GM23338 (cell line): ENCODE measurements around the gene ZNF783. TPM values are rescaled to one million over a fixed set of nuclear protein-coding genes. Genes with fewer than 3 reads are reported as not detected.
"Not testable (repeated sequence)": the region's sequence is repeated elsewhere in the genome, so short reads cannot be mapped to it uniquely, and the experiment has no call there.

Source experiments
- ATAC-seq: fragments of 200-7000 bp; cut with Tn5 transposase; 3 replicates; pipeline ENCODE4 v1.9.1; 2020
- DNase-seq: peaks from one replicate; pipeline ENCODE4 v3.0.0-alpha.2; 2015; ENCODE audit warnings: low spot score
- H2AFZ ChIP-seq: fragments of 200-600 bp; sonication (generic); 2 replicates; pipeline ENCODE4 v1.8.0; 2016; ENCODE audit warnings: antibody characterized with exemption, mild to moderate bottlenecking, moderate library complexity
- H3F3A ChIP-seq: fragments of 200-600 bp; sonication (generic); replicated peaks from 2 replicates; pipeline ENCODE4 v1.8.0; 2017; ENCODE audit warnings: antibody characterized with exemption, mixed run types, low read depth
- H3K27ac ChIP-seq: fragments of 200-600 bp; sonication (generic); 2 replicates; pipeline ENCODE4 v1.6.1; 2016; ENCODE audit warnings: low read depth
- H3K27me3 ChIP-seq: fragments of 200-600 bp; sonication (generic); 2 replicates; pipeline ENCODE4 v1.8.0; 2016; ENCODE audit warnings: mild to moderate bottlenecking, mixed run types, moderate library complexity; ENCODE audit not compliant: insufficient read depth
- H3K36me3 ChIP-seq: fragments of 200-600 bp; sonication (generic); 2 replicates; pipeline ENCODE4 v1.8.0; 2016; ENCODE audit warnings: mild to moderate bottlenecking; ENCODE audit not compliant: insufficient read depth
- H3K4me1 ChIP-seq: fragments of 200-600 bp; sonication (generic); 2 replicates; pipeline ENCODE4 v1.8.0; 2016; ENCODE audit warnings: mild to moderate bottlenecking, moderate library complexity; ENCODE audit not compliant: insufficient read depth
- H3K4me2 ChIP-seq: fragments of 200-600 bp; sonication (generic); 2 replicates; pipeline ENCODE4 v1.7.1; 2017; ENCODE audit warnings: mixed run types
- H3K4me3 ChIP-seq: fragments of 200-600 bp; sonication (generic); 2 replicates; pipeline ENCODE4 v1.6.1; 2016; ENCODE audit warnings: mixed run types
- H3K79me2 ChIP-seq: fragments of 200-600 bp; sonication (generic); replicated peaks from 2 replicates; pipeline ENCODE4 v1.8.0; 2017; ENCODE audit warnings: mild to moderate bottlenecking; ENCODE audit not compliant: insufficient read depth
- H3K9me2 ChIP-seq: fragments of 200-600 bp; sonication (generic); 2 replicates; pipeline ENCODE4 v1.8.0; 2017; ENCODE audit not compliant: insufficient read depth
- H4K20me1 ChIP-seq: fragments of 200-600 bp; sonication (generic); replicated peaks from 2 replicates; pipeline ENCODE4 v1.8.0; 2017; ENCODE audit warnings: mild to moderate bottlenecking; ENCODE audit not compliant: insufficient read depth
- H3K27ac Mint-ChIP-seq: 2 replicates; pipeline ENCODE4 v1.8.0; 2020; ENCODE audit warnings: inconsistent platforms, mild to moderate bottlenecking, moderate library complexity, mixed read lengths
- H3K27me3 Mint-ChIP-seq: 3 replicates; pipeline ENCODE4 v1.8.0; 2022; ENCODE audit warnings: low read depth, mild to moderate bottlenecking, moderate library complexity, mixed read lengths, inconsistent platforms; ENCODE audit not compliant: insufficient read depth, poor library complexity
- H3K36me3 Mint-ChIP-seq: 3 replicates; pipeline ENCODE4 v1.8.0; 2021; ENCODE audit warnings: low read depth, mild to moderate bottlenecking, inconsistent platforms, moderate library complexity, mixed read lengths
- H3K4me1 Mint-ChIP-seq: 3 replicates; pipeline ENCODE4 v1.8.0; 2020; ENCODE audit warnings: mild to moderate bottlenecking, inconsistent platforms, mixed read lengths
- H3K4me3 Mint-ChIP-seq: 3 replicates; pipeline ENCODE4 v1.8.0; 2021; ENCODE audit warnings: moderate library complexity, mild to moderate bottlenecking, inconsistent platforms, mixed read lengths
- H3K9me3 Mint-ChIP-seq: 3 replicates; pipeline ENCODE4 v1.8.0; 2020; ENCODE audit warnings: moderate library complexity, mild to moderate bottlenecking, inconsistent platforms, mixed read lengths
- EZH2 ChIP-seq: fragments of 200-600 bp; sonication (generic); IDR thresholded peaks from one replicate; pipeline ENCODE4 v1.8.0; 2017; ENCODE audit warnings: antibody characterized with exemption, mild to moderate bottlenecking, low read depth; ENCODE audit not compliant: unreplicated experiment
- POLR2AphosphoS5 ChIP-seq: IDR thresholded peaks from 2 replicates; pipeline ENCODE4 v1.6.1; 2016; ENCODE audit warnings: antibody characterized with exemption, low read depth
- ZNF114 ChIP-seq: fragments of 250-450 bp; sonication (Bioruptor Pico); IDR thresholded peaks from 2 replicates; pipeline ENCODE4 v1.5.0; 2020; ENCODE audit warnings: mild to moderate bottlenecking, moderate library complexity
- ZNF331 ChIP-seq: fragments of 250-450 bp; sonication (Bioruptor Pico); IDR thresholded peaks from 2 replicates; pipeline ENCODE4 v1.5.0; 2020; ENCODE audit warnings: low read depth, mild to moderate bottlenecking, moderate library complexity
- polyA plus RNA-seq: library from polyadenylated mRNA; unstranded; fragments of >200 nt; fragmentation: Nextera tagmentation; extraction: Ambion mirVana; gene quantifications from 2 replicates; pipeline ENCODE4 v1.2.1, GENCODE V29; 2016
- total RNA-seq: library from RNA; depleted of rRNA; stranded (reverse); fragments of >200 nt; shearing (Covaris generic); gene quantifications from 2 replicates; pipeline ENCODE4 v1.2.3, GENCODE V29; 2014
- TF ChIP-seq, protein P1 (sequence below): IDR thresholded peaks from 2 replicates; pipeline ENCODE4 v1.6.1; 2016; ENCODE audit warnings: antibody characterized with exemption
- TF ChIP-seq, protein P2 (sequence below): IDR thresholded peaks from one replicate; pipeline ENCODE4 v1.6.1; 2018; ENCODE audit warnings: antibody characterized with exemption; ENCODE audit not compliant: unreplicated experiment
- TF ChIP-seq, protein P3 (sequence below), 2 experiments: fragments of 200-600 bp in 1 of 2; sonication (generic) in 1 of 2; conservative IDR thresholded peaks; 2 replicates each; pipeline versions ENCODE4 v1.5.1 to v1.6.1; 2016 to 2017; ENCODE audit warnings: antibody characterized with exemption in 2 of 2, low read depth in 2 of 2, mild to moderate bottlenecking in 2 of 2, moderate library complexity in 1 of 2

ZNF783 gene
- total and polyA plus RNA-seq, 2 experiments from 2014 or later: 2.1 to 9.0 TPM

- no peak for TF ChIP-seq ZNF114 (CRISPR knock-in tag)
- TF ChIP-seq EZH2: no peak
- TF ChIP-seq ZNF331 (CRISPR knock-in tag): no peak
These were observed 29.6 kb upstream of the ZNF783 start (continued) for GRCh38 chr7:149232362-149232761.

DNA sequence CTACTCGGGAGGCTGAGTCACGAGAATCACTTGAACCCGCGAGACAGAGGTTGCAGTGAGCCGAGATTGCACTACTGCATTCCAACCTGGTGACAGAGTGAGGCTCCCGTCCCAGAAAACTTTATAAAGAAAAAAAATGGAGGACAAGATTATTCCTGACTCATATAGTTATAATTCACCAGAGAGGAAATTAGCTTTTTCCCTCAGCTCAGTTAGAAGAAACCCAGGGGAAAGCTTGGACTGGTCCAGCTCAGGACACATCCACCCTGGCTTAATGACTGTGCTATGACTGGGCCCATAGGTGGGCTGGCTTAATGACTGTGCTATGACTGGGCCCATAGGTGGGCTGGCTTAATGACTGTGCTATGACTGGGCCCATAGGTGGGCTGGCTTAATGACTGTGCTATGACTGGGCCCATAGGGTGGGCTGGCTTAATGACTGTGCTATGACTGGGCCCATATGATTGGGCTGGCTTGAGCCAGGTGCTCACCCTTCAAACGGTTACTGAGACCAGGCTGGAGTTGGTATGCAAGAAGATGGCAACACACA is 28.3 kb upstream of the ZNF783 start:
- not testable (repeated sequence) for H3K27ac Mint-ChIP-seq, H3K9me2 ChIP-seq, ATAC-seq, H3K36me3 Mint-ChIP-seq, H3K4me1 ChIP-seq, H3K4me3 ChIP-seq, H3K27me3 ChIP-seq, H3K79me2 ChIP-seq, H4K20me1 ChIP-seq, H3K4me2 ChIP-seq, H3F3A ChIP-seq, H3K9me3 Mint-ChIP-seq, H3K36me3 ChIP-seq, DNase-seq, H3K4me3 Mint-ChIP-seq, H3K27ac ChIP-seq, H2AFZ ChIP-seq, H3K4me1 Mint-ChIP-seq, H3K27me3 Mint-ChIP-seq

GRCh38 chr7:149237502-149237901 is 24.5 kb upstream of the ZNF783 start:
- H3K4me1 Mint-ChIP-seq: peaks cover 9% of the 10 kb centered on the region
- H3K36me3 ChIP-seq: no peaks in the 10 kb centered on the region
- TF ChIP-seq POLR2AphosphoS5 (no peak), ZNF331 (CRISPR knock-in tag) (no peak)
- TF ChIP-seq, protein P1, sequence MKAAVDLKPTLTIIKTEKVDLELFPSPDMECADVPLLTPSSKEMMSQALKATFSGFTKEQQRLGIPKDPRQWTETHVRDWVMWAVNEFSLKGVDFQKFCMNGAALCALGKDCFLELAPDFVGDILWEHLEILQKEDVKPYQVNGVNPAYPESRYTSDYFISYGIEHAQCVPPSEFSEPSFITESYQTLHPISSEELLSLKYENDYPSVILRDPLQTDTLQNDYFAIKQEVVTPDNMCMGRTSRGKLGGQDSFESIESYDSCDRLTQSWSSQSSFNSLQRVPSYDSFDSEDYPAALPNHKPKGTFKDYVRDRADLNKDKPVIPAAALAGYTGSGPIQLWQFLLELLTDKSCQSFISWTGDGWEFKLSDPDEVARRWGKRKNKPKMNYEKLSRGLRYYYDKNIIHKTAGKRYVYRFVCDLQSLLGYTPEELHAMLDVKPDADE: no peak
- TF ChIP-seq, protein P2, sequence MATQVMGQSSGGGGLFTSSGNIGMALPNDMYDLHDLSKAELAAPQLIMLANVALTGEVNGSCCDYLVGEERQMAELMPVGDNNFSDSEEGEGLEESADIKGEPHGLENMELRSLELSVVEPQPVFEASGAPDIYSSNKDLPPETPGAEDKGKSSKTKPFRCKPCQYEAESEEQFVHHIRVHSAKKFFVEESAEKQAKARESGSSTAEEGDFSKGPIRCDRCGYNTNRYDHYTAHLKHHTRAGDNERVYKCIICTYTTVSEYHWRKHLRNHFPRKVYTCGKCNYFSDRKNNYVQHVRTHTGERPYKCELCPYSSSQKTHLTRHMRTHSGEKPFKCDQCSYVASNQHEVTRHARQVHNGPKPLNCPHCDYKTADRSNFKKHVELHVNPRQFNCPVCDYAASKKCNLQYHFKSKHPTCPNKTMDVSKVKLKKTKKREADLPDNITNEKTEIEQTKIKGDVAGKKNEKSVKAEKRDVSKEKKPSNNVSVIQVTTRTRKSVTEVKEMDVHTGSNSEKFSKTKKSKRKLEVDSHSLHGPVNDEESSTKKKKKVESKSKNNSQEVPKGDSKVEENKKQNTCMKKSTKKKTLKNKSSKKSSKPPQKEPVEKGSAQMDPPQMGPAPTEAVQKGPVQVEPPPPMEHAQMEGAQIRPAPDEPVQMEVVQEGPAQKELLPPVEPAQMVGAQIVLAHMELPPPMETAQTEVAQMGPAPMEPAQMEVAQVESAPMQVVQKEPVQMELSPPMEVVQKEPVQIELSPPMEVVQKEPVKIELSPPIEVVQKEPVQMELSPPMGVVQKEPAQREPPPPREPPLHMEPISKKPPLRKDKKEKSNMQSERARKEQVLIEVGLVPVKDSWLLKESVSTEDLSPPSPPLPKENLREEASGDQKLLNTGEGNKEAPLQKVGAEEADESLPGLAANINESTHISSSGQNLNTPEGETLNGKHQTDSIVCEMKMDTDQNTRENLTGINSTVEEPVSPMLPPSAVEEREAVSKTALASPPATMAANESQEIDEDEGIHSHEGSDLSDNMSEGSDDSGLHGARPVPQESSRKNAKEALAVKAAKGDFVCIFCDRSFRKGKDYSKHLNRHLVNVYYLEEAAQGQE: no peak
- TF ChIP-seq, protein P3, sequence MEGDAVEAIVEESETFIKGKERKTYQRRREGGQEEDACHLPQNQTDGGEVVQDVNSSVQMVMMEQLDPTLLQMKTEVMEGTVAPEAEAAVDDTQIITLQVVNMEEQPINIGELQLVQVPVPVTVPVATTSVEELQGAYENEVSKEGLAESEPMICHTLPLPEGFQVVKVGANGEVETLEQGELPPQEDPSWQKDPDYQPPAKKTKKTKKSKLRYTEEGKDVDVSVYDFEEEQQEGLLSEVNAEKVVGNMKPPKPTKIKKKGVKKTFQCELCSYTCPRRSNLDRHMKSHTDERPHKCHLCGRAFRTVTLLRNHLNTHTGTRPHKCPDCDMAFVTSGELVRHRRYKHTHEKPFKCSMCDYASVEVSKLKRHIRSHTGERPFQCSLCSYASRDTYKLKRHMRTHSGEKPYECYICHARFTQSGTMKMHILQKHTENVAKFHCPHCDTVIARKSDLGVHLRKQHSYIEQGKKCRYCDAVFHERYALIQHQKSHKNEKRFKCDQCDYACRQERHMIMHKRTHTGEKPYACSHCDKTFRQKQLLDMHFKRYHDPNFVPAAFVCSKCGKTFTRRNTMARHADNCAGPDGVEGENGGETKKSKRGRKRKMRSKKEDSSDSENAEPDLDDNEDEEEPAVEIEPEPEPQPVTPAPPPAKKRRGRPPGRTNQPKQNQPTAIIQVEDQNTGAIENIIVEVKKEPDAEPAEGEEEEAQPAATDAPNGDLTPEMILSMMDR (conservative IDR thresholded peaks at IDR 0.05; ENCODE audit: low read depth in 2 of 2): no peak

More at GRCh38 chr7:149237502-149237901, 24.5 kb upstream of the ZNF783 start:
- no peak for ATAC-seq
- H3K36me3 Mint-ChIP-seq: peaks cover 11% of the 10 kb centered on the region
- H3K79me2 ChIP-seq: peaks cover 27% of the 10 kb centered on the region
- H3K4me1 ChIP-seq: 0 out of 2 replicates have a peak, but pooled peaks cover 7% of the 10 kb centered on the region
- H4K20me1 ChIP-seq: peaks cover 6% of the 10 kb centered on the region; the same call in 1 of the 2 replicates
- peaks cover 4% of the 10 kb centered on the region; the same call in 1 of the 2 replicates for H3K27me3 ChIP-seq
- H3K27ac Mint-ChIP-seq: no peak overlapping the region
- no peak overlapping the region for H3K4me3 ChIP-seq
- no peak overlapping the region for H3K27ac ChIP-seq
- H3K9me2 ChIP-seq: no peaks in the 10 kb centered on the region
- no peak overlapping the region for H2AFZ ChIP-seq
- peaks cover 3% of the 10 kb centered on the region for H3K27me3 Mint-ChIP-seq
- H3K4me2 ChIP-seq: no peak overlapping the region
- H3K9me3 Mint-ChIP-seq: peaks cover 2% of the 10 kb centered on the region; the same call in 2 of the 3 replicates
- no peak overlapping the region for H3K4me3 Mint-ChIP-seq
- DNase-seq: no peak
- H3F3A ChIP-seq: peaks cover 3% of the 10 kb centered on the region; the same call in 1 of the 2 replicates
